ENCODE measurements around the gene FOXI1.

FOXI1 gene

GRCh38 chr5:170126061-170126460, 20.4 kb downstream of the FOXI1 start:
- Histone ChIP-seq H3K36me3 (no peaks in the 10 kb centered on the region), H3K9me3 (no peaks in the 10 kb centered on the region), H3K4me3 (ENCODE audit: low read depth, low read length) (no peak overlapping the region), H3K27me3 (no peaks in the 10 kb centered on the region; the same call in none of the 2 replicates), H3K4me1 (no peaks in the 10 kb centered on the region)
- DNase-seq: no peak
- TF ChIP-seq CTCF (IDR thresholded peaks at IDR 0.05; ENCODE audit: low read depth, low read length): no peak

GRCh38 chr5:170126626-170127025, 20.9 kb downstream of the FOXI1 start:
- H3K4me3 ChIP-seq (ENCODE audit: low read depth, low read length): no peak overlapping the region
- no peak for TF ChIP-seq CTCF (IDR thresholded peaks at IDR 0.05; ENCODE audit: low read depth, low read length)
- H3K4me1 ChIP-seq: no peaks in the 10 kb centered on the region
- H3K27me3 ChIP-seq: no peaks in the 10 kb centered on the region; the same call in none of the 2 replicates
- no peak for DNase-seq
- no peaks in the 10 kb centered on the region for H3K36me3 ChIP-seq
- H3K9me3 ChIP-seq: no peaks in the 10 kb centered on the region

- no peak for DNase-seq
- no peak for TF ChIP-seq CTCF (IDR thresholded peaks at IDR 0.05; ENCODE audit: low read depth, low read length)
- H3K4me3 ChIP-seq (ENCODE audit: low read depth, low read length): no peak overlapping the region
- H3K9me3 ChIP-seq: no peaks in the 10 kb centered on the region
- H3K36me3 ChIP-seq: no peaks in the 10 kb centered on the region
- no peaks in the 10 kb centered on the region; the same call in 1 of the 2 replicates for H3K27me3 ChIP-seq
- no peaks in the 10 kb centered on the region for H3K4me1 ChIP-seq
Observed at GRCh38 chr5:170131235-170131634, 25.5 kb downstream of the FOXI1 start.

- no peak for TF ChIP-seq CTCF (IDR thresholded peaks at IDR 0.05; ENCODE audit: low read depth, low read length)
- no peak for DNase-seq
- Histone ChIP-seq H3K4me1 (no peaks in the 10 kb centered on the region), H3K9me3 (no peaks in the 10 kb centered on the region), H3K4me3 (ENCODE audit: low read depth, low read length) (no peak overlapping the region), H3K36me3 (no peaks in the 10 kb centered on the region), H3K27me3 (no peaks in the 10 kb centered on the region; the same call in 1 of the 2 replicates)
Observed at GRCh38 chr5:170132269-170132975, 26.7 kb downstream of the FOXI1 start.

- no peak for DNase-seq
- Histone ChIP-seq H3K36me3 (no peaks in the 10 kb centered on the region), H3K4me3 (ENCODE audit: low read depth, low read length) (no peak overlapping the region), H3K9me3 (no peaks in the 10 kb centered on the region), H3K27me3 (no peaks in the 10 kb centered on the region), H3K4me1 (no peaks in the 10 kb centered on the region)
- TF ChIP-seq CTCF (IDR thresholded peaks at IDR 0.05; ENCODE audit: low read depth, low read length): no peak
Observed at GRCh38 chr5:170132976-170133448, 27.3 kb downstream of the FOXI1 start.

- DNase-seq: no peak
- H3K9me3 ChIP-seq: no peaks in the 10 kb centered on the region
- no peak for TF ChIP-seq CTCF (IDR thresholded peaks at IDR 0.05; ENCODE audit: low read depth, low read length)
Observed at GRCh38 chr5:170135796-170136490, 30.2 kb downstream of the FOXI1 start.

More at GRCh38 chr5:170135796-170136490, 30.2 kb downstream of the FOXI1 start:
- H3K36me3 ChIP-seq: no peaks in the 10 kb centered on the region
- no peaks in the 10 kb centered on the region for H3K27me3 ChIP-seq
- no peaks in the 10 kb centered on the region for H3K4me1 ChIP-seq
- H3K4me3 ChIP-seq (ENCODE audit: low read depth, low read length): no peak overlapping the region
